Natural killer cell treated with Interleukin-12 subunit alpha and Interleukin-12 subunit beta and Interleukin-15 and Interleukin-18, amount 100 ng/mL, for 72 hours (primary cell): ENCODE measurements around the gene ARPC2. TPM values are rescaled to one million over a fixed set of nuclear protein-coding genes. Genes with fewer than 3 reads are reported as not detected.

Experiments used
- ATAC-seq, 2 donors: fragments of 150-1000 bp; cut with Tn5 transposase in 1 of 2; sonication (Bioruptor Pico), chemical (Tn5 transposase) in 1 of 2; 2 replicates each; pipeline ENCODE4 v1.10.0; 2021
- DNase-seq: peaks from one replicate; pipeline ENCODE4 v3.0.0; 2022; ENCODE audit warnings: low spot score
- H3K27ac Mint-ChIP-seq, 2 donors: 1 replicate in 1 of 2; 2 replicates in 1 of 2; pipeline ENCODE4 v1.8.0; 2022; ENCODE audit warnings: mixed read lengths in 2 of 2, mild to moderate bottlenecking in 1 of 2, moderate library complexity in 1 of 2
- H3K27me3 Mint-ChIP-seq, 2 donors: 1 replicate in 1 of 2; 2 replicates in 1 of 2; pipeline ENCODE4 v1.8.0; 2022; ENCODE audit warnings: mixed read lengths in 2 of 2
- H3K36me3 Mint-ChIP-seq: one replicate; pipeline ENCODE4 v1.8.0; 2022; ENCODE audit warnings: mixed read lengths
- H3K4me1 Mint-ChIP-seq, 2 donors: 1 replicate in 1 of 2; 2 replicates in 1 of 2; pipeline ENCODE4 v1.8.0; 2022; ENCODE audit warnings: low read depth in 2 of 2, mixed read lengths in 2 of 2, mild to moderate bottlenecking in 1 of 2
- H3K4me3 Mint-ChIP-seq: one replicate; pipeline ENCODE4 v1.8.0; 2022; ENCODE audit warnings: mixed read lengths
- H3K9me3 Mint-ChIP-seq: 2 replicates; pipeline ENCODE4 v1.8.0; 2022; ENCODE audit warnings: mixed read lengths
- total RNA-seq, 2 donors: library from RNA; stranded (reverse); gene quantifications; one replicate each; pipeline ENCODE4 v1.2.3, GENCODE V29; 2022

The ARPC2 gene
- total RNA-seq, 2 donors from 2014 or later = 509 to 675 TPM

- ATAC-seq = no peak
- peaks cover 15 to 20% of the 10 kb centered on the region in 2 donors for H3K4me1 Mint-ChIP-seq
- no peak overlapping the region for H3K4me3 Mint-ChIP-seq
- no peak overlapping the region for H3K27ac Mint-ChIP-seq
- DNase-seq = no peak
- H3K27me3 Mint-ChIP-seq = no peaks in the 10 kb centered on the region
- no peaks in the 10 kb centered on the region for H3K36me3 Mint-ChIP-seq
- H3K9me3 Mint-ChIP-seq = no peaks in the 10 kb centered on the region
Measured at GRCh38 chr2:218188528-218188927, 28.5 kb upstream of the ARPC2 start.

- Mint-ChIP-seq H3K9me3 (no peaks in the 10 kb centered on the region), H3K27me3 (peaks cover 5% of the 10 kb centered on the region in 2 donors), H3K4me1 (no peaks in the 10 kb centered on the region), H3K36me3 (no peaks in the 10 kb centered on the region), H3K4me3 (no peak overlapping the region), H3K27ac (no peak overlapping the region)
- ATAC-seq = no peak
- no peak for DNase-seq
Measured at GRCh38 chr2:218192902-218193430, 24.0 kb upstream of the ARPC2 start.

GRCh38 chr2:218193701-218194100 is 23.3 kb upstream of the ARPC2 start:
- Mint-ChIP-seq H3K4me3 (no peak overlapping the region), H3K4me1 (no peaks in the 10 kb centered on the region), H3K27ac (no peak overlapping the region), H3K36me3 (no peaks in the 10 kb centered on the region), H3K9me3 (no peaks in the 10 kb centered on the region), H3K27me3 (peaks cover 7 to 9% of the 10 kb centered on the region in 2 donors)
- no peak for DNase-seq
- ATAC-seq = no peak

- H3K27me3 Mint-ChIP-seq = peaks cover 11 to 16% of the 10 kb centered on the region in 2 donors
- H3K36me3 Mint-ChIP-seq = no peaks in the 10 kb centered on the region
- DNase-seq (no peak), ATAC-seq (no peak)
- H3K27ac Mint-ChIP-seq = no peak overlapping the region
- no peaks in the 10 kb centered on the region for H3K9me3 Mint-ChIP-seq
- no peaks in the 10 kb centered on the region for H3K4me1 Mint-ChIP-seq
- H3K4me3 Mint-ChIP-seq = no peak overlapping the region
Measured at GRCh38 chr2:218194880-218195279, 22.1 kb upstream of the ARPC2 start.

GRCh38 chr2:218196974-218197373 is 20.0 kb upstream of the ARPC2 start:
- Mint-ChIP-seq H3K4me3 (no peak overlapping the region), H3K27me3 (peaks cover 11 to 16% of the 10 kb centered on the region in 2 donors), H3K4me1 (no peaks in the 10 kb centered on the region), H3K36me3 (no peaks in the 10 kb centered on the region), H3K9me3 (no peaks in the 10 kb centered on the region), H3K27ac (no peak overlapping the region)
- DNase-seq = no peak
- ATAC-seq = no peak

- H3K36me3 Mint-ChIP-seq = no peaks in the 10 kb centered on the region
- H3K27me3 Mint-ChIP-seq = peaks cover 8 to 16% of the 10 kb centered on the region in 2 donors
- H3K9me3 Mint-ChIP-seq = no peaks in the 10 kb centered on the region
- no peaks in the 10 kb centered on the region for H3K4me1 Mint-ChIP-seq
- no peak for DNase-seq
- ATAC-seq = no peak
- H3K27ac Mint-ChIP-seq = no peak overlapping the region
- H3K4me3 Mint-ChIP-seq = no peak overlapping the region
Measured at GRCh38 chr2:218202266-218202665, 14.7 kb upstream of the ARPC2 start.

- H3K9me3 Mint-ChIP-seq = peaks cover 4% of the 10 kb centered on the region
- H3K27me3 Mint-ChIP-seq = peaks cover 5 to 17% of the 10 kb centered on the region in 2 donors
- peaks cover 9% of the 10 kb centered on the region for H3K36me3 Mint-ChIP-seq
- ATAC-seq (no peak), DNase-seq (no peak)
- H3K4me1 Mint-ChIP-seq = peaks cover 0 to 2% of the 10 kb centered on the region in 2 donors
- no peak overlapping the region for H3K4me3 Mint-ChIP-seq
- H3K27ac Mint-ChIP-seq = no peak overlapping the region
Measured at GRCh38 chr2:218209078-218209477, 7.9 kb upstream of the ARPC2 start.

GRCh38 chr2:218214116-218214515 is 2.9 kb upstream of the ARPC2 start:
- Mint-ChIP-seq H3K9me3 (peaks cover 4% of the 10 kb centered on the region), H3K27me3 (peaks cover 5 to 17% of the 10 kb centered on the region in 2 donors), H3K27ac (peak overlapping the region in 1 of 2 donors; percentile 38), H3K4me3 (no peak overlapping the region), H3K36me3 (peaks cover 21% of the 10 kb centered on the region), H3K4me1 (peaks cover 18 to 22% of the 10 kb centered on the region in 2 donors)
- ATAC-seq (no peak), DNase-seq (no peak)

- Mint-ChIP-seq H3K9me3 (no peaks in the 10 kb centered on the region), H3K4me1 (peaks cover 36 to 39% of the 10 kb centered on the region in 2 donors), H3K27ac (peak overlapping the region; percentile 91 to 94), H3K4me3 (peak overlapping the region; percentile 88), H3K36me3 (peaks cover 27% of the 10 kb centered on the region), H3K27me3 (peaks cover 0 to under 1% of the 10 kb centered on the region in 2 donors)
- ATAC-seq (no peak), DNase-seq (no peak)
Measured at GRCh38 chr2:218216336-218216673, 684 bp upstream of the ARPC2 start.

- peak; percentile 87 for DNase-seq
- H3K36me3 Mint-ChIP-seq = peaks cover 32% of the 10 kb centered on the region
- H3K27me3 Mint-ChIP-seq = no peaks in the 10 kb centered on the region
- peak; percentile 81 for ATAC-seq
- H3K4me1 Mint-ChIP-seq = peaks cover 49 to 50% of the 10 kb centered on the region in 2 donors
- H3K4me3 Mint-ChIP-seq = peak overlapping the region; percentile 88
- peak overlapping the region; percentile 91 to 94 for H3K27ac Mint-ChIP-seq
- H3K9me3 Mint-ChIP-seq = no peaks in the 10 kb centered on the region
Measured at GRCh38 chr2:218217360-218218267, 625 bp downstream of the ARPC2 start.

- Mint-ChIP-seq H3K27me3 (no peaks in the 10 kb centered on the region), H3K4me1 (peaks cover 58 to 59% of the 10 kb centered on the region in 2 donors), H3K9me3 (no peaks in the 10 kb centered on the region), H3K36me3 (peaks cover 32% of the 10 kb centered on the region), H3K4me3 (peak overlapping the region; percentile 88), H3K27ac (peak overlapping the region; percentile 91 to 94)
- no peak for DNase-seq
- peak in 1 of 2 donors; percentile 14 for ATAC-seq
Measured at GRCh38 chr2:218218268-218219185, 1.5 kb downstream of the ARPC2 start.

- H3K27ac Mint-ChIP-seq = peak overlapping the region; percentile 91 to 94
- no peaks in the 10 kb centered on the region for H3K9me3 Mint-ChIP-seq
- peaks cover 41% of the 10 kb centered on the region for H3K36me3 Mint-ChIP-seq
- H3K4me1 Mint-ChIP-seq = peaks cover 68% of the 10 kb centered on the region in 2 donors
- DNase-seq = no peak
- H3K4me3 Mint-ChIP-seq = peak overlapping the region; percentile 88
- no peak for ATAC-seq
- no peaks in the 10 kb centered on the region for H3K27me3 Mint-ChIP-seq
Measured at GRCh38 chr2:218219934-218220333, 2.9 kb downstream of the ARPC2 start.

GRCh38 chr2:218221000-218221399 is 4.0 kb downstream of the ARPC2 start:
- Mint-ChIP-seq H3K27ac (peak overlapping the region; percentile 91 to 94), H3K4me1 (peaks cover 73 to 76% of the 10 kb centered on the region in 2 donors), H3K36me3 (peaks cover 52% of the 10 kb centered on the region), H3K27me3 (no peaks in the 10 kb centered on the region), H3K9me3 (no peaks in the 10 kb centered on the region), H3K4me3 (peak overlapping the region; percentile 88)
- DNase-seq (no peak), ATAC-seq (no peak)
